Hypothalamus (tissue), 51 donors: Measurements from ENCODE around the gene SAMD9.
"Not testable (repeated sequence)": the region's sequence is repeated elsewhere in the genome, so short reads cannot be mapped to it uniquely, and the experiment has no call there.

ENCODE experiments used
- DNase-seq, 51 donors: peaks; one replicate each; lab custom pipeline; 2025; lab: John Stamatoyannopoulos, UW

SAMD9 gene

DNA sequence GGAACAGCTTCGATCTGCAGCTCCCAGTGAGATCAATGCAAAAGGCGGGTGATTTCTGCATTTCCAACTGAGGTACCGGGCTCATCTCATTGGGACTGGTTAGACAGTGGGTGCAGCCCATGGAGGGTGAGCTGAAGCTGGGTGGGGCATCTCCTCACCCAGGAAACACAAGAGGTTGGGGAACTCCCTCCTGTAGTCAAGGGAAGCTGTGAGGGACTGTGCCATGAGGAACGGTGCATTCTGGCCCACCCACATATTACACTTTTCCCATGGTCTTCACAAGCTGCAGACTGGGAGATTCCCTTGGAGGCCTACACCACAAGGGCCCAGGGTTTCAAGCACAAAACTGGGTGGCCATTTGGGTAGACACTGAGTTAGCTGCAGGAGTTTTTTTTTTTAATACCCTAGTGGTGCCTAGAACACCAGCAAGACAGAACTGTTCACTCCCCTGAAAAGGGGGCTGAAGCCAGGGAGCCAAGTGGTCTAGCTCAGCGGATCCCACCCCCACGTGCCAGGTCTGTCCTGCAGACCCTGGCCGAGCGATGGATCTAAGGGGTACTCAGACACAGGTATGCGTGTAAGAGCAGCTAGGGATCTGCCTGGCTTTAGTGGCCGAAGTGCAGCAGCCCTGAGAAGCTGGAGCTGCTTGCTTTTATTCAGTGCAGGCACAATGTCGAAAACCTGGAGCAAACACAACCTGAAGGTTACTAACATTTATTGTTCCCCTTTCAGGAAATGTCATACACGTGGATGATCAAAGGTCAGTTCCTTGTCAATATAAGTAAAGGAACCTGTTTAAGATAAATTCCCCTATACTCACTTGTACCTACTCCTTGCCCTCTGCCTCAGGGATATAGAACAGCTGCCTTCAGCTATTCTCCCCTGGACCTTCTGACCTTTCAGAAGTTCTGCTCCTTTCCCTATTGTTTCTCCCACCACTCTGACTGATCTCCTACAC lies 3.1 kb upstream of the SAMD9 start:
- DNase-seq, result no peak

DNA sequence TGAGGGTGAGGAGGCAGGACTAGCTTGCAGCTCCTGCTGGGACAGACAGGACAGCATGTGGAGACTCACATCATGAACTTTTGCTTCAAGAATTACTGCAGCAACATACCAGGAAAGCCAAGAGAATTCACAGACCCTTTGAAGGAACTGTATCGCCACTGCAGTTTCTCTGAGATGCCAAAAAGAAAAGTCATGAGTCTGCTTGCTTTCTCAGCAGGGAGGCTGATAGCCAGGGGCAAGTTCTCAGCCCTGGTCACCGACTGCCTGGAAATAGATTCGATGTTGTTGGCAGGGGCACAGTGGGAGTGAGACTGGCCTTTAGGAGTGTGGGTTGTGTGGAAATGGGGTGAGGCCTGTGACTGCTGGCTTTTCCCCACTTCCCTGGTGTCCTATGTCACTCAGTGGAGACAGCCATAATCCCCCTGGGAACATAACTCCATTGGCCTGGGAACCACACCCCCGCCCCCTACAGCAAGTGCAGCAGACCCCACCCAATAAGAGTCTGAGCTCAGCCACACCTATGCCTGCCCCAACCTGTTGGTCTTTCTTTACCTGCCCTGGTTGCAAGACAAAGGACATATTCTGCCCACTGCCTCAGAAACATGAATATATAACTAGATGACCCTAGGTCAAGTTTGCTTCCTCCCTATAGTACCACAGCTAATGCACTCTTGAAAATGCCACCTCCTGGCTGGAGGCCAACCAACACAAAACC lies 1.6 kb upstream of the SAMD9 start:
- DNase-seq, result no peak

DNA sequence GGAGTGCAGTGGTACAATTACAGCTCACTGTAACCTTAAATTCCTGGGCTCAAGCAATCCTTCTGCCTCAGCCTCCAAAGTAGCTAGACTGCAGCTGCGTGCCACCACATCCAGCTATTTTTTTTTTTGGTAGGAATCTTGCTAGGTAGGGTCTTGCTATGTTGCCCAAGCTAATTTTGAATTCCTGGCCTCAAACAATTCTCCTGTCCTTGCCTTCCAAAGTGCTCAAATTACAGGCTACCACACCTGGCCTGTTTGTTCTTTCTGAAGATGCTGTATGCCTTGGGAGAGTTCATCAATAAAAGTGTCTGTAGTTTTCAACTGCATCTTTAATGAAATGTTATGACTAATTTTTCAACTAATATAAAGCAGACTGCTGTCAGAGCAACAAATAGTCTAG lies 452 bp downstream of the SAMD9 start:
- DNase-seq, result no peak

DNA sequence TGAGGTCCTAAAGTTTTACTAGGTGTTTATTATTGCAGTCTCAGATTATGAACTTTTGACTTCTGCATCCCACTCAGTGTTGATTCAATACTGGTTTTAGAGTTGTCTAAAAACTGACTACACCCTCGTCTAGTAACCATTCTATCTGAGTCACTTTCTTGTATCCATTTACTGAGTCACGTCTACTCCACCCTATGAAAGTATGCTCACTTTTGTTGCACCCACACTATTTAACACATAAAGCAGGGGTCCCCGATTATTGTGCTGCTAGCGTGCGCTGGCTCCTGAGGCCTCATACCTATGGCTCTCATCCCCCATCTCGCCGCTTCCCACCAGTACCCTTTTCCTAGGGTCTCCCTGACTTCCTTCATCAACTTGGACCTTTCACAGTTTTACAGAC lies 2.0 kb downstream of the SAMD9 start:
- DNase-seq, result no peak

DNA sequence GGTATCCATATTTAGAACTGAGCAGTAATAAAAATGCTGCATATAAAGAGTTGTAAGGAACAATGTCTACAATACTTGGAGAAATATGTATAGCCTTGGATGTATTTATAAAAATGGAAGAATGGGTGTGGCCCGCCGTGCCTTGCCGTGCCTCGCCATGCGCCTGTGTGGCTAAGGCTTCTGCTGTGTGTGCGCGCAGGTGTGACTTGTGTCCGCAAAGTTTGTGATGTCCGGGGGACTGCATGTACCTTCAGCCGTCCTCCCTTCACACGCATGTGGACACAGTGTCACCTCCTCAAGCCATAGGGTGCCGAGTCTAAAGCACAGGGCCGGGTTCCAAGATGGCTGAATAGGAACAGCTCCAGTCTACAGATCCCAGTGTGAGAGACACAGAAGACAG lies 9.8 kb downstream of the SAMD9 start:
- no peak for DNase-seq

DNA sequence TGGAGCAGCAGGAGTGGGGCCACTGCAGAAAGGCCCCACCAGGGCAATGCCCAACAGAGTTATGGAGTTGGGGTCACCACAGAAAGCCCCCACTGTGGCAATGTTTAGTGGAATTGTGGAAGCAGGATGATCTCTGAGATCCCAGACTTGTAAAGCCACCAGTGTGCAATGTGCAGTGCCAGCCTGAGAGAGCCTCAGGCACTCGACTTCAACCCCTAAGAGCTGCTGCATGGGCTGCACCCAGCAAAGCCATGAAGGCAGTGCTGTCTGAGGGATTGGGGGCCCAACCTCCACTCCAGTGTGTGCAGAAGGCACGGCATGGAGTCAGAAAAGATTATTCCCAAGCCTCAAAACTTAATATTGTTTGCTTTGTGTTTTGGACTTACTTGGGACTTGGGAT lies 20.4 kb downstream of the SAMD9 start:
- no peak for DNase-seq

DNA sequence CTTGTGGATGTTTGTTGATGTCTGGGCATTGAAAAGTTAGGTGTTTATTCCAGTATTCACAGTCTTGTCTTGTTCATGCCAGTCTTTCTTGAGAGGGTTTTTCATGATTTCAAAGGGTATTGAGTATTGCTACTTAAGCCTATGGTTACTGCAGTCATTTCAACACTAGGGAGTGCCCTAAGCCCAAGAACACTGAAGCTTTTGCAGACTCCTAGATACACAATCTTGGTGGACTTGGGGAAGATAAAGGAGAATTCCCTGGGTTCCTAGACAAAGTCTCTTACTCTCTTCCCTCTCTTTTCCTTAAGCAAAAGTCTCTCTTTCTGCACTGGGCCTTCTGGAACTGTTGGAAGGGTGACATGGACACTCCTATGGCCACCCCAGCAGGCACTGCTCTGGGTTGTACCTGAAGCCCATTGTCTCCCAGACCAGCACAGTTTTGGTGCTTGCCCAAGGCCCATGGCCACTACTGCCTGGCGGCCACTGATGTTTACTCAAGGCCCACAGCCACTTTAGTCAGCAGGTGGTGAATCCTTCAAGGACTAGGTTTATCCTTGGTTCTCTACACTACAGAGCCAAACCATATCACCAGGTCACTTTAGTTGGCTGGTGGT lies 24.9 kb downstream of the SAMD9 start:
- no peak for DNase-seq

DNA sequence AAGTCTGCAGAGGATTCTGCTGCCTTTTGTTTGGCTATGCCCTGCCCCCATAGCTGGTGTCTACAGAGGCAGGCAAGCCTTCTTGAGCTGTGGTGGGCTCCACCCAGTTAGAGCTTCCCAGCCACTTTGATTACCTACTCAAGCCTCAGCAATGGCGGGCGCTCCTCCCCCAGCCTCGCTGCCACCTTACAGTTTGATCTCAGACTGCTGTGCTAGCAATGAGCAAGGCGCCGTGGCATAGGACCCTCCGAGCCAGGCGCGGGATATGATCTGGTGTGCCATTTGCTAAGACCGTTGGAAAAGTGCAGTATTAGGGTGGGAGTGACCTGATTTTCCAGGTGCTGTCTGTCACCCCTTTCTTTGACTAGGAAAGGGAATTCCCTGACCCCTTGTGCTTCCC lies 44.4 kb downstream of the SAMD9 start:
- DNase-seq, result not testable (repeated sequence)

DNA sequence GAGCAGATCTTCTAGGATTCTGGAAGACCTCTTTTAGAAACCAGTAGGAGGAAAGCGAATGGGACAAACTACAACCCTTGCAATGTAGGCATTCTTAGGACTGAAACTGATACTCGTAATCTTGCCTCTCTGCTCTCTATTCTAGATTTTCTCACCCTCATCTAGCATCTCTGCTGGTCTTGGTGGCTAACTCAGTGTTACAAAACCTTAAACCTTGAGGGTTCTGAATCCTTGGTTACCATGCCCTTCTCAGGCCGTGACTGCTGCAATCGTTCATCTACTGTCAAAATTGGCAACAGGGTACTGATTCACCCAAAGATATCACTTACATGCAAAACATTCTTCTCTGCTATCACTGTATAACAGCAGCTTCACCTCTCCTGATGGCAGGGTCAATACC lies 55.2 kb downstream of the SAMD9 start:
- DNase-seq, result no peak

DNA sequence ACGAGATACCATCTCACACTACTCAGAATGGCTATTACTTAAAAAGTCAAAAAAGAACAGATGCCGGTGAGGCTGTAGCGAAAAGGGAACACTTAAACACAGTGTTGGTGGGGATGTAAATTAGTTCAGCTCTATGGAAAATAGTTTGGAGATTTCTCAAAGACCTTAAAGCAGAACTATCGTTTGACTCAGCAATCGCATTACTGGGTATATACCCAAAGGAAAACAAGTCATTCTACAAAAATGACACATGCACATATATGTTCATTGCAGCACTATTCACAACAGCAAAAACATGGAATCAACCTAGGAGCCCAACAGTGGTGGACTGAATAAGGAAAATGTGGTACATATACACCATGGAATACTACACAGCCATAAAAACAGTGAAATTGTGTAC lies 56.9 kb downstream of the SAMD9 start:
- no peak for DNase-seq

DNA sequence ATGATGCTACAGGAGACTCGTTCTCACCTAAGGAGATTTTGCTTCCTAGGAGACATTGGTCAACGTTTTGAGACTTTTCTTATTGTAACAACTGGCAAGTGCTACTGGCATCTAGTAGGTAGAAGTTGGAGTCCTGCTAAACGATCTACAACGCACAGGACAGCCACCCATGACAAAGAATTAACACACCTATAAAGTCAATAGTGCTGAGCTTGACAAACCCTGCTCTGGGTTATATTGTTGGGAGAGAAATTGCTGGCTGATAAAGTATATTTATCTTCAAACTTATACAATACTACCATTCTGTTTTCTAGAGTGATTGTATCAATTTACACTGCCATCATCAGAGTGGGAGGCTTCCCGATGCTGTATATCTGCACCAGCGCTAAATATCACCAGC lies 57.8 kb downstream of the SAMD9 start:
- DNase-seq, result no peak

DNA sequence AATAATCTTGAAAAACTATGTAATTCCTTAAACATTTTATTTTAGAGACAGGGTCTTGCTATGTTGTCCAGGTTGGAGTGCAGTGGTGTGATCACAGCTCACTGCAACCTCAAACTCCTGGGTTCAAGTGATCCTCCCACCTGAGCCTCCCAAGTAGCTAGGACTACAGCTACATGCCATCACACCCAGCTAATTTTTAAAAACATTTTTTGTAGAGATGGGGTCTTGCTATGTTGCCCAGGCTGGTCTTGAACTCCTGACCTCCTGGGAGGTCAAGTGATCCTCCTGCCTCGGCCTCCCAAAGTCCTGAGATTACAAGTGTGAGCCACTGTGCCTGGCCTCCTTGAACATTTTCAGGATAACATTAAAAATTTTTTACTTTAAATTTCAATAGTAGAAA lies 61.2 kb downstream of the SAMD9 start:
- not testable (repeated sequence) for DNase-seq

DNA sequence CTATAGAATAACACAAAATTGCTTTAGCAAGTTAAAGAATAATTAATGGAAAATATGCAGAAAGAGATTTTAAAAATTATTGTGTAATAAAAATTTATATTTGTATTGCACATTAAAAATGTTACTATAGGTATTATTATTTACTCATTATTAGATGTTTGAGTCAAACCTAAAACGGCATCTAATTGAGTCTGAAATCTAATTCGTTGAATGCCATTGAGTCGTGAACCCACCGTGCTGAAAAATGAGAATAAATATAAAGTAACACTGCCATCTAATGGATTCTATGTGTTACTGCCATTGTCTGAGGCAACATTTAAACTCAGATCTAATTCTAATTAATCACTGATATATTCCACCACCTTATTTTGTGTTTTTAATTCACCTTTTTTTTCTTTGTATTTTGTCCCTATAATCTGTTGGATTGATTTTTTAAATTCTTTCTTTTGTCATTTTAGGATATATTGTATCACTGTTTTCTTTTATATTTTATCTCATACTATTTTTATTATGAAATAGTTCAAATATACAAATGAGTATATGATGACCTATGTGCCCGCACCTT lies 62.2 kb downstream of the SAMD9 start:
- DNase-seq, result peak in 2 of 51 donors; percentile 2 to 6

DNA sequence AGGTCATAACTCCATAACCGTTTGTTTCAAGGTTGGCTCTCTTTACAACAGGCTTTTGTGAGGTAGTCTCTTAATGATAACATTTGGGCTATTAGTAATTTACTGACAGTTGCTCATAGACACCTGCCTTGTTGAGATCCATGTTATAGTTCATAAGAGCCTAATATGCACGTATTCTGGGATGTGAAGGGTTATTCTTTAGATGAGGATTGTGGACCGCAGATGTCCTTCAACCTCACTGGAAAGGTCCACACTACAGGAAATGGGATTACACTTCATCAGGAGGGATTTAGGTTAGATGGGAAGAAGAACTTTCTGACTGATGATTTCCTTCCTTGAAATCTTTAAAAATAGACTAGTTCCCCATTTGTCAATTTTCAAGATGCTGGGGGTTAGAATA lies 62.8 kb downstream of the SAMD9 start:
- no peak for DNase-seq

DNA sequence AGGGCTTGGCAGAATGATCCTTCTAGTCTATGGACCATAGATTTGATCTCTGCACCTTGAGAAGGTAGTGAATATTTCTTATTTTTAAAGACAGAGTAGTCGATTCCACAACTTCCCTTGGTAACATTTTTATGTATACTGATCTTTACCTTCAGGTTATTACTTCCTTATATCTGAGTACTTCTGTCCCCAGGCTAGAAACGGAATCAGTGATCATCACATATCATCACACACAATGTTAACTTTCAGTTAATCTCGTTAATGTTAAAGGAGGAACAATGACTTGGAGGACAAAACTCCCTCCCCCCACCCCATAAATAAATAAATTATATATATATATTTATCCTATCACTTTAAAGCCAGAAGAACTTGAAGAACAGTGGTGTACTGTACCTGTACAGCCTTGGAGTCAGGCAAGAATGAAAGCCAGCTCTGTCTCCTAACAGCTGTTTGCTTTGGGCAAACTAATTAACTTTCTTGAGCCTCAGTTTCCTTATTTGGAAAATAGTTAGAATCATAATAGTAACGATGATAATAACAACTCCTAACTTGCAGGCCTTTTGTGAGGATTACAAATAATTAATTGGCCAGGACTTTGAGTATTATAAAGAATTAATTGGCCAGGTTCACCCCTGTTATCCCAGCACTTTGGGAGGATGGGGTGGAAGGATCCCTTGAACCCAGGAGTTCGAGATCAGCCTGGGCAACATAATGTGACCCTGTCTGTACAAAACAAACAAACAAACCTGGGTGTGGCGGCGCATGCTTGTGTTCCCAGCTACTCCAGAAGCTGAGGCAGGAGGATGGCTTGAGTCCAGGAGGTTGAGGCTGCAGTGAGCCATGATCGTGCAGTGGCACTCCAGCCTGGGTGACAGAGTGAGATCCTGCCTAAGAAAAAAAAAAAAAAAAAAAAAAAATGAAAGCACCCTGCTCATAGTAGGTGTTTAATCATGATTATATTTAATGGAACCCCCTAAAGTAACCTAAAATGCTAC lies 63.5 kb downstream of the SAMD9 start:
- DNase-seq, result no peak

DNA sequence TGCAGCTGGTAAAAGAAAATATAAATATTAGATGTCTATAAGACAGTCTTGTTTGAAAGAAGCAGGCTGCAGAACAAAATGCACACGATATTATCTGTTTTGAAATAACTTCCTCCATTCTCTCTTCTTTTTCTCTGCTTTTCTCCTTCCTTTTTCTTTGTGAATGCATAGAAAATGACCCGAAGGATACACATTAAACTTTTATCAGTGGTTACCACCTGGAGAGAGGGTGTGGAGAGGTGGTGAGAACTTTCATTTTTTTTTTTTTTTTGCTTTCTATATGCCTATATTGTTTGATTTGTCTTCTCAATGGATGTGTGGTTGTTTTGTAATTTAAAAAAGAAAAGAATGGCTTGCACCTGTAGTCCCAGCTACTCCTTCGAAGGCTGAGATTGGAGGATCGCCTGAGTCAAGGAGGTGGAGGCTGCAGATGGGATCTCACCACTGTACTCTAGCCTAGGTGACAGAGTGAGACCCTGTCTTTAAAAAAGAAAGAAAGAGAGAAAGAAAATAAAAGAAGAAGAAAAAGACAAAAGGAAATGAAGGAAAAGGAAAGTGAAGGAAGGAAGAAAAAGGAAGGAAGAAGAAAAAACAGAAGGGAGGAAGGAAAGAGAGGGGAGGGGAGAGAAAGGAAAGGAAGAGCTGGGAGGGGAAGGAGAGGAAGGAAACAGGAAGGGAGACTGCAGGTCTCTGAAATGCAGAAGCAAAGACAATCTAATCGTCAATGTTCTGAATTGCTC lies 64.4 kb downstream of the SAMD9 start:
- no peak for DNase-seq

DNA sequence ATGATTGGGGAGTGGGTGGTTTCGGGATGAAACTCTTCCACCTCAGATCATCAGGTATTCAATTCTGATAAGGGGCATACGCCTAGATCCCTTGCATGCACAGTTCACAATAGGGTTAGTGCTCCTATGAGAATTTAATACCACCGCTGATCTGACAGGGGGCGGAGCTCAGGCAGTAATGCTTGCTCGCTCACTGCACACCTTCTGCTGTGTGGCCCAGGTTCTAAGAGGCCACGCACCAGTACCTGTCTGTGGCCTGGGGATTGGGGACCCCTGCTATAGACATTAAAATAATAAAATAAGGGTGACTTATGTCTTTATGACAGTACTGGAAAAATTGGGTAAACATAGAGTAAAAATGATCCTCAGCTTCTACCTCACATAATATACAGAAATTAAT lies 66.1 kb downstream of the SAMD9 start:
- no peak for DNase-seq
